GM18505 (cell line): ENCODE results near the gene RPL26.
"Not testable (repeated sequence)": the region's sequence is repeated elsewhere in the genome, so short reads cannot be mapped to it uniquely, and the experiment has no call there.

Experiments
- ATAC-seq: cut with Tn5 transposase; IDR thresholded peaks from one replicate; pipeline ENCODE4 v1.9.1; 2021; ENCODE audit not compliant: unreplicated experiment
- POLR2A ChIP-seq: IDR thresholded peaks from 4 replicates; pipeline ENCODE4 v1.6.1; 2011; ENCODE audit warnings: borderline replicate concordance; ENCODE audit not compliant: insufficient read depth, insufficient read length; ENCODE audit errors: extremely low read depth

RPL26 gene

DNA sequence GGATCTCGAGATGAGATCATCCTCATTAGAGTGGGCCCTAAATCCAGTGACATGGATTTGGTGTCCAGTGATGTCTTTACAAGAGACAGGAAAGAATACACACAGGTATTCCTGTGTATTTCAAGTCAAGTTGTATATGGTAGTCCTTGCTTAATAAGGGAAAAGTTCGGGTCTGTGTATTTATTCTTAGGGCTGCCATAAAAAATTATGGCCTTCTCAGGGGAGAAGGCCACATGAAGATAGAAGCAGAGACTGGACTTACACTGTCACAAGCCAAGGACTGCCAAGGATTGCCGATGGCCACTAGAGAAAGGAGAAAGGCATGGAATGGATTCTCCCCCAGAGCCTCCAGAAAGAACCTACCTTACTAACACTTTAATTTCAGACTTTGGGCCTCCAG lies 14.8 kb downstream of the RPL26 start:
- no peak for ATAC-seq
- TF ChIP-seq POLR2A = no peak

DNA sequence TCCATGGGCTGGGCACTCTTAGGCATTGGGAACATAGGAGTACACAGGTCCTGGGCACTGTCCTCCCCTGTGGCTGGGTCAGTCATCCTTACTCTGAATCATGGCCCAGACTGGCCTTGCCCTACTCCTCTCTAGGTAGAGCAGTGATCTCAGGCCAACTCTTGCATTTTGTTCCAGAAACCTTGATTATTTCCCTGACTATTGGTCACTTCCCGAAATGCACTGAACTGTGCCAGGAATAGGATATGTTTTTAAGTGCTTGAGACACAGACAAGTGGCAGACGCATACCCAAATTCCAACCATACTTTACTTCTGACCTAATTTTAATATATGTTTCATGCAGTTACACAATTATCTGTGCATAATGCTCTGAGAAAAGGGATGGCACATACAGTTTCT lies 16.8 kb downstream of the RPL26 start:
- TF ChIP-seq POLR2A = no peak
- ATAC-seq = no peak

DNA sequence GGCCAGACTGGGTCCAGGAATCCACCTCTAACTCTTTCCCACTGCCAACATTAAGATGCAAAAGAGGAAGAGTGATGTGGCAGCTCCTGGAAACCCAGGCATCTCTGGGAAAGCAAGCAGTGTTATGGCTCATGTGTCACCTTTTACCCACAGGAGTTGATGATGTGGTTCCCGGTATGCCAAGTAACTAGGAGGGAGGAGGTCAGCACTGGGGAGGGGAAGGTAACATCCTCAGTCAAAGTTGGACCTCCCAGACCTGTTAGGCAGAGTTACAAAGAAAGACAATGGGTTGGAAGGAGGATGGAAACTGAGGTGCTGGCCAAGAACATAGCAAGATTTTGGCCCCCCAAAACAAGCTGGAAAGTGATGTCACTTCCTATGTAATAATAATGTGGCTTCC lies 17.9 kb downstream of the RPL26 start:
- no peak for ATAC-seq
- TF ChIP-seq POLR2A = no peak

DNA sequence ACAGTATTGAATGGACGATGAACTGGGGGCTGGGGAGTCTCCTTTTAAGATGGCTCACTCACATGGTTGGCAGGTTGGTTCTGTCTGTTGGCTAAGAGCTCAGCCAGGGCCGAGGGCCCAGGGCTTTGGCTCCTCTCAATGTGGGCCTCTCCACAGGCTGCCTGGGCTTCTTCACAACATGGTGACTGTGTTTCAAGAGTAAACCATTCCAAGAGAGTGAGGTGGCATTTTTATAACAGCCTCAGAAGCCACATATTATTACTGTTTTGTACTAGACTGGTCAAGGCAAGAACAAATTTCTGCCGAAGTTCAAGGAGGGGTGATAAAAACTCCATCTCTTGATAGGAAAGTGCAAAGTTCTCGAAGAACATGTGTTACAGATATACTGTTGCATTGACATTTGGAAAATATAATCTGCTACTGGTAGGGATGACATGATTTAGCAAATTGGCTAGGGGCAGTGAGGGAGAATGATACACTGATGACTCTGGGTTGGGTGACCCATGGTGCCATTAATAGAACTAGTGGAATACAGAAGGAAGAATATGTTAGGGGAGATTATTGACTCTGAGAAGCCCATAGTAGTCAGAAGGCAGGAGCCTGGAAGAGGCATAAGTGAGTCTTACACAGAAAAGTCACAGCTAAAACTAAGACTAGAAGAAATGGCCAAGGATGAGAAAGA lies 20.2 kb downstream of the RPL26 start:
- TF ChIP-seq POLR2A = no peak
- no peak for ATAC-seq

DNA sequence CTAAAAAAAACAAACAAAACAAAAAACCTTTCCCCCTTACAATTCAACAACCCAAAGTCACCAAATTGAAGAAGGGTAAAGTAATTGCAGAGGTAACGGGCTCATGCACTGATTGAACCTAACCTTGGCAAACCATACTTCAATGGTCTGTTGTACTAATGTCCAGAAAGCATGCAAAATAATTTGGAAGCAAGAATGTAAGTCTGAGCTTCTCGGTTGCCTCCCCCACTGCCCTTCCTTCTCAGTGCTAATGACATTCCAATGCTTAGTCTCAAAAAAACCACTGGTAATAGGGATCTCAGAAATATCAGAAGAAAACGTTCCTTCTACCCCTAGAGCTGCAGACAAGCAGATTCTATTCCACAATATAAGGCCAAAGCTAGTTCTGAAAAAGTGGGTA lies 22.2 kb downstream of the RPL26 start:
- no peak for TF ChIP-seq POLR2A
- ATAC-seq = no peak

DNA sequence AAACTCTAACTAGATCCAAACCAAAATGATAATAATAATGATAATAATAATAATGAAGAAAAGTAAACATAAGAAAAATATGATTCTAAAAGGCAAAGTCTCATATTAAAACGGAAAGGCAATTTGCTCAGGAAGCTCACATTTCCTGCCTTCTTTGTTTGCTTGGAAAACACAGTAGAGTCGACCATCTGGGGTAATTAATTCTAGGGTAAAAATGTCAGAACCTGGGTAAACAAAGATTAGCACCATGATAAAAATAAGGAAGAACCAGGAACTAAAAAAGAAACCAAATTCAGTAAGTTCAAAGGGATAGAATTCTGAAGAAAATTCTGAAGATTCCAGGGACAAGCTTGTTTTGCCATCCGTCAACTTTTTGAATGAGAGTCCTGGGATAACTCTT lies 22.7 kb downstream of the RPL26 start:
- TF ChIP-seq POLR2A = no peak
- ATAC-seq = no peak

DNA sequence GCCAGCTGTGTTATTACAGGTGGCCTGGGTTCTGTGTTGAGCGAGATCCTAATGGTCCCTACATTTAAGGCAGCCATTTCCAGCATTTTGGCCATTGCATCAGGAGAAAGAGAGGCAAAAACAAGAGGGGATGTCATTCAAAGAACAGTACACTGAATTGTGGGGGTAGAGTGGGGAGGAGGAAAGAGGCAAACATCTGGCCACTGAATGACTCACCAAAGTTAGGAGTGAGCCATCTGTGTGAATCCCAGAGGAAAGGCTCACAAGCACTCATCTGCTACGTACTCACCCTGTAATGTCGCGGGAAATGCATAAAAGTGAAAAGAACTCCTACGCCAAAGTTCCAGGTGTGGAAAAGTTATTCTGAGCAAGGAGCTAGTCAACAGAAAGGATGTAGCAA lies 23.2 kb downstream of the RPL26 start:
- no peak for TF ChIP-seq POLR2A
- ATAC-seq = no peak

DNA sequence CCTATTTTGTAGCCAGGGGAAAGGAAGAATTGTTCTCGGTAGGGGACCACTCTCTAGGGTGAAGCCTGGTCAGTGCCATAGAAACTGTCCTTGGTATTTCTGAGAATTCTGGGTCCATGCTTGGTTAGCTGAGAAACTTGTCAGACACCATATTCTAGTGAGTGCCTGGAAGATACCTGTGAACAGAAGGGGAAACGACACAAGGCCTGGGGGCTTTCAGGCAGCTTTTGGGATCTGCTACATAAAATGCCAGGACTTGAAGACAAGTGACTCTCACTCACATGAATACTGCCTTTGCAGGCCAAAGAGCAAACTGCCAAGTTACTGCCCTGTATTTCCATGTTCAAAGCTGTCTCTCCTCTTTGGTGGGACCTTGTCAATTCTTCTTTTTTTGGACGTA lies 25.1 kb downstream of the RPL26 start:
- no peak for TF ChIP-seq POLR2A
- no peak for ATAC-seq

DNA sequence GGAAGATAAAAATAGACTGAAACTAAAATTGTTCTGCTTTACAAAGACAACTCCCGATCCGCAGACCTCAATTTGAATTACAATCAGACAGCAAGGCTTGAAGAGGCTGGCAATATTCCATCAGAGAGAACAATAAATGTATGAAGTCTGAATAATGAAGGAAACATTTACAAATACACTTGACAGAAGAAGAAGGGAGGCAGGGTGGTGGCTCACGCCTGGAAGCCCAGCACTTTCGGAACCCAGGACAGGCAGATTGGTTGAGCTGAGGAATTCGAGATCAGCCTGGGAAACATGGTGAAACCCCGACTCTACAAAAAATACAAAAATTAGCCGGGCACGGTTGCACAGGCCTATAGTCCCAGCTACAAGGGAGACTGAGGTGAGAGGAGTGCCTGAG lies 28.8 kb downstream of the RPL26 start:
- no peak for TF ChIP-seq POLR2A
- no peak for ATAC-seq

DNA sequence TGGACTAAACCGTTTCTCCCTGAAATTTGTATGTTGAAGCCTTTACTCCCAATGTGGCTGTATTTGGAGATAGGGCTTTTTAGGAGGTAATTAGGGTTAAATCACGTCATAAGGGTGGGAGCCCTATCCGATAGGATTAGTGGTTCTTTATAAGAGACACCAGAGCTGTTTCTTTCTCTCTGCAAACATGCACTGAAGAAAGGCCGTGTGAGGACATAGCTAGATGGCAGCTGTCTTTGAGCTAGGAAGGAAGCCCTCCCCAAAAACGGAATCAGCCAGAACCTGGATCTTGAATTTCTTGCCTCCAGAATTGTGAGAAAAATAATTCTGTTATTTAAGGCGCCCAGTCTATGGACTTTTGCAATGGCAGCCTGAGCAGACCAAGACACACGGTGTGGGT lies 29.3 kb downstream of the RPL26 start:
- no peak for TF ChIP-seq POLR2A
- no peak for ATAC-seq

DNA sequence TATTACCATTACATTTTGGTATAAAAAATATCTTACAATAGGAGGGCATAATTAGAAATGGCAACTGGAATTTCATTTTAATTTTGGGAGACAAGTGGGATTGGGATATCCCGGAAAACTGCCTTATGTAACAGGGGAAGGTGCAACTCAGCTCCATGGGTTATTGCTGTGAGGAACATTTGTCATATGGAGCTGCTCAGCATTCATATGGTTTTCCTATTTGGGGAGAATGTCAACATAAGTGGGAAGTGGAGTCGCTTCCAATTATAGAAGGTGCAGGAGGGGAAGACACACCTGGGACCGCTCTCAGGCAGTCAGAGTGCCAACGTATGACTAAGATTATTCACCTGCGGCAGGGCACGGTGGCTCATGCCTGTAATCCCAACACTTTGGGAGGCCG lies 32.7 kb downstream of the RPL26 start:
- TF ChIP-seq POLR2A = no peak
- no peak for ATAC-seq

DNA sequence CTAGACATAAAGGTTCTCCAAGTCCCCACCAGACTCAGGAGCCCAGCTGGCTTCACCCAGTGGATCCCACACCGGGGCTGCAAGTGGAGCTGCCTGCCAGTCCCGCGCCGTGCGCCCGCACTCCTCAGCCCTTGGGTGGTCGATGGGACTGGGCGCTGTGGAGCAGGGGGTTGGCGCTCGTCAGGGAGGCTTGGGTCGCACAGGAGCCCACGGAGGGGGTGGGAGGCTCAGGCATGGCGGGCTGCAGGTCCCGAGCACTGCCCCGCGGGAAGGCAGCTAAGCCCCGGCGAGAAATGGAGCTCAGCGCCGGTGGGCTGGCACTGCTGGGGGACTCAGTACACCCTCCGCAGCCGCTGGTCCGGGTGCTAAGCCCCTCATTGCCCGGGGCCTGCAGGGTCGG lies 36.0 kb downstream of the RPL26 start:
- ATAC-seq = not testable (repeated sequence)

DNA sequence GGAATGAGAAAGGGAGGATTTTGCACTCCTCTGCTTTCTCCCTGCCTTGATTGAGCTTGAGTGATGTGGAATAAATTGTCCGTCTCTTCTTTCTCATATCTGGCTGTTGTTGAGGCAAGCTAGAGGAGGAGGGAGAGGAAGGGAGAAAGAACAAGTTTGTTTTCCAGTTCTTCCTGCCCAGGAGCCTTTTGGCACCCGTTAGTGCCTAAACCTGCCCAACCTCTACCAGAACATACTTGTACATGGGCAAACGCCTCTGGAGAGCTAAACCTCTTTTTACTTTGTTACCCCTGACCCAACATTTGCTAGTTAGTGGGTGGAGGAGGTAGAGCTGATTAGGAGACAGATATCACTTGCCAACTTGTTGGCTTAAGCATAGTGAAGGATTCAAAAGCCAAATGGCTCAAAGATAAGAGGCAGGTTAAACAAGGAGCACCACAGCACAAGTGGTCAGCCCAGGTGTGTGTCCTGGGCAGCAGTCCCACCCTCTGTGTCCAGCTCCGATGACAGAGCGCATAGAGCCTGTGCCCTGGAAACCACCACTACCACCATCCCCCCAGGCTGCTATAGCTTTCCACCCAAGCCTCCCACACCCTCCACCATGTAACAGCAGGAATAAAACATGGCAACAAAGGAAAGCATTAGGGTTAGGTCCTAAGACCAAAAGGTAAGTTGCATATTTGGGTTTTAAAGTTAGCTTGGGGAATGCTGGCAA lies 36.9 kb downstream of the RPL26 start:
- no peak for ATAC-seq
- TF ChIP-seq POLR2A = no peak

DNA sequence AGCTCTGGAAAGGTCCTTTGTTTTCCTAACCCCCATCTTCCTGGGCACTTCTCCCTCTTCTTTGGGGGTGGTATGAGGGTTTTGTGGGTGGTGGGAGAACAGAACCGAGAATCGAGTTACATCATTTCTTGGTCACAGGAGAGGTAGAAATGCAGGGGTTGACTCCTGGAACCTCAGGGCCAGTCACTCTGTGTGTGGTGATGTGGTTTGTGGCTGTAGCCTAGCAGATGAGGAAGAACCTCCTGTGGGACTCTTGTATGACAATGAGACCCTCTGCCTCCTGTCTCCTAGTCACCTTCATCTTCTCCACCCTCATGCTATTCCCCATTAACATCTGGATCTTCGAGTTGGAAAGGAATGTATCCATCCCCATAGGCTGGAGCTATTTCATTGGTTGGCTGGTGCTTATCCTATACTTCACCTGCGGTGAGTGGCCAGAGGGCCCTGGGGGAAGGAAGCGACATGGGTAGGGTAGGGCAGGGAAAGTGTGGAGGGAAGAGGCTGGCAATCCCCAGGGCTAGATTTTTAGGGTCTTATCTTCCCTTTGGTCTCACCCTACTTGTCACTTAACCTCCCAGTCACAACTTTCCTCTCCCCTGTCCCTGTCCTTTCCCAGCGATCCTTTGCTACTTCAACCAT lies 37.8 kb downstream of the RPL26 start:
- no peak for ATAC-seq
- TF ChIP-seq POLR2A = no peak
